Nephron (organoid): Measurements from ENCODE around the gene UVRAG.
A peak's percentile ranks its signal among the peaks of the same experiment; 100 is the strongest.

Experiments
- H3K27ac Mint-ChIP-seq, 3 experiments: 2 replicates each; pipeline ENCODE4 v1.8.0; 2020; ENCODE audit warnings: mixed read lengths in 3 of 3, mild to moderate bottlenecking in 2 of 3, moderate library complexity in 1 of 3
- H3K27me3 Mint-ChIP-seq: 2 replicates; pipeline ENCODE4 v1.8.0; 2021; ENCODE audit warnings: low read depth, mild to moderate bottlenecking, moderate library complexity, mixed read lengths
- H3K36me3 Mint-ChIP-seq: 2 replicates; pipeline ENCODE4 v1.8.0; 2020; ENCODE audit warnings: low read depth, mixed read lengths
- H3K4me1 Mint-ChIP-seq: 2 replicates; pipeline ENCODE4 v1.8.0; 2020; ENCODE audit warnings: mixed read lengths
- H3K4me3 Mint-ChIP-seq, 3 experiments: 2 replicates each; pipeline ENCODE4 v1.8.0; 2020; ENCODE audit warnings: mild to moderate bottlenecking in 3 of 3, mixed read lengths in 3 of 3, moderate library complexity in 2 of 3
- H3K9me3 Mint-ChIP-seq: 2 replicates; pipeline ENCODE4 v1.8.0; 2020; ENCODE audit warnings: mixed read lengths
- TF ChIP-seq, protein P1 (sequence below), 3 experiments: fragments of 200-600 bp; sonication (generic); IDR thresholded peaks; one replicate each; pipeline ENCODE4 v1.5.0; 2021; ENCODE audit warnings: antibody characterized with exemption in 3 of 3; ENCODE audit not compliant: unreplicated experiment in 3 of 3

Gene UVRAG

DNA sequence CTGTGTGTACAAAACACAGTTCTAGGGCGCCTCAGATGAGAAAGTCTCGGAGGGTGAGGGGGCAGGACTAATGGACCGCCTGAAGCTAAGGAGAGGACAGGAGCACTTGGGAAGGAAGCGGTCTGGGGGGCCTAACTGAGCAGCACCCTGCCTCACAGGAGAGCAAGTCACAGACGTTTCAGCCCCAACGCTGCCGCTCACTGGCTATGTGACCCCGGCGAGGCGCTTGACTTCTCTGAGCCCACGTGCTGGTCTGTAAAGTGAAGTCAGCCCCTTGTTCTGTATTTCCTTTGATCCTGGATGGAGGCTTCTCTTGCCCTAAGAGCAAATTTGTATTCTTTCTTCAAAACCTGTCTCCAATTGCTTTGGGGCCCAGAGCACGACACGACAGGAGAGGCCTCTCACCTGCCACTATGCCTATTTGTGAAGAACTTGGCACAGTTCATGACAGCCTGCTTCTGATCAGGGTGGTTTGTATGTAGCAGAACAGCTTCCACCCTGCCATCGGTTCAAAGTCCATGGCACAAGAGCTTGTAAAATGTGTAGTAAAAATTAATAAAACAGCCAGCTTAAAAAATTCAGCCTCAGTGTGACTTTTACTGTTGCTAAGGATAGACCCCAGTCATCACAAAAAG is 332.2 kb downstream of the UVRAG start:
- Mint-ChIP-seq H3K27me3 (peaks cover 18% of the 10 kb centered on the region), H3K4me1 (peaks cover 21% of the 10 kb centered on the region), H3K4me3 (no peak overlapping the region), H3K9me3 (no peaks in the 10 kb centered on the region), H3K36me3 (peaks cover 9% of the 10 kb centered on the region), H3K27ac (no peak overlapping the region)
- TF ChIP-seq, protein P1, sequence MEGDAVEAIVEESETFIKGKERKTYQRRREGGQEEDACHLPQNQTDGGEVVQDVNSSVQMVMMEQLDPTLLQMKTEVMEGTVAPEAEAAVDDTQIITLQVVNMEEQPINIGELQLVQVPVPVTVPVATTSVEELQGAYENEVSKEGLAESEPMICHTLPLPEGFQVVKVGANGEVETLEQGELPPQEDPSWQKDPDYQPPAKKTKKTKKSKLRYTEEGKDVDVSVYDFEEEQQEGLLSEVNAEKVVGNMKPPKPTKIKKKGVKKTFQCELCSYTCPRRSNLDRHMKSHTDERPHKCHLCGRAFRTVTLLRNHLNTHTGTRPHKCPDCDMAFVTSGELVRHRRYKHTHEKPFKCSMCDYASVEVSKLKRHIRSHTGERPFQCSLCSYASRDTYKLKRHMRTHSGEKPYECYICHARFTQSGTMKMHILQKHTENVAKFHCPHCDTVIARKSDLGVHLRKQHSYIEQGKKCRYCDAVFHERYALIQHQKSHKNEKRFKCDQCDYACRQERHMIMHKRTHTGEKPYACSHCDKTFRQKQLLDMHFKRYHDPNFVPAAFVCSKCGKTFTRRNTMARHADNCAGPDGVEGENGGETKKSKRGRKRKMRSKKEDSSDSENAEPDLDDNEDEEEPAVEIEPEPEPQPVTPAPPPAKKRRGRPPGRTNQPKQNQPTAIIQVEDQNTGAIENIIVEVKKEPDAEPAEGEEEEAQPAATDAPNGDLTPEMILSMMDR (IDR thresholded peaks at IDR 0.05; ENCODE audit: unreplicated experiment in 3 of 3) = no peak

DNA sequence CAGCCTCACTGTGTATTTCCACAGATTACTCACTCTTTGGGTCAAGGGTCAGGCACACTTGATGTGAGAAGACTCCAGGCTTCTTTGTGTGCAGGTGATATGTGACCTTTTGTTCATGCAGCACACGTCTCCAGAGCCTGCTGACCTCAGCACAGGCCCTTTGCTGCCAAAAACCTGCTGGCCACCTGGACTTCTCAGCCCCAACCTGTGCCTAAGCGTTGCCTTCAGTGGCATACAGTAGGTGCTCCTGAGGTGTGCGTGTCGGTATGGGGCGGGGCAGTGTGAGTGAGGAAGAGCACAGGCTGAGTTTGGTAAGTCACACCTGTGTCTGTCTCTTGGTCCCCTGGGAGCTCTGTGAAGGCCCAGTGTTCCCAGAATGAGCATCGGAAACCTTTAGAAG is 333.2 kb downstream of the UVRAG start:
- Mint-ChIP-seq H3K9me3 (no peaks in the 10 kb centered on the region), H3K4me3 (no peak overlapping the region), H3K36me3 (no peaks in the 10 kb centered on the region), H3K4me1 (peaks cover 21% of the 10 kb centered on the region), H3K27me3 (peaks cover 27% of the 10 kb centered on the region), H3K27ac (no peak overlapping the region)
- TF ChIP-seq, protein P1 (IDR thresholded peaks at IDR 0.05; ENCODE audit: unreplicated experiment in 3 of 3) = no peak

DNA sequence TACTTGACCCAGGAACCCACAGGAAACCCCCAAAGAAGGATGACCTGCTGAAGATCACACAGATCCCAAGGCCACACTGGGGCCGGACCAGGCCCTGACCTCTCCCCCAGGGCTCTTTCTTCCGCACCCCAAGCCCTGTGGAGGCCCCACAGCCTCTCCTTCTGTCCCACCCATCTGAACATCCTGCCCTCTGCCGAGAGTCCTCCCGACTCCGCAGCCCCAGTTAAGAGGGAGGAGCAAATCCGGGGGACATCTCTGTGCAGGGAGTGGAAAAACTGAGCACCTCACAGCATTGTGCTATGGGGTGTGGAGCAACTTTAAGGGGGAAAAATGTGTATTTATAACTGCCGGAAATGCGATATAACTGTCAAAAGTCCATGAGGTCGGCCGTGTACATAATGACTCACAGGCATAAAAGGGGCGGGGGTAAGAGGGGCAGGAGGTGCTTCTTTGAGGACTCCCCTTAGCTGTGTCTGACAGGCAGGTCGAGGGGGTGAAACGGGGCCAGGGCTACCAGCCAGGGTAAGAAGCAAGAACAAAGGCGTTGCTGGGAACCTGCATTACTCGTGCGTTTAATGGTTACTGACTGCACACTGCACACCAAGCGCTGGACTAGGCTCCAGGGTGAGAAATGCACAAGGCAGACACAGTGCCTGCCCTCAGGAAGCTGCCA is 334.1 kb downstream of the UVRAG start:
- TF ChIP-seq, protein P1 (IDR thresholded peaks at IDR 0.05; ENCODE audit: unreplicated experiment in 3 of 3) = no peak
- peaks cover 36% of the 10 kb centered on the region for H3K27me3 Mint-ChIP-seq
- no peak overlapping the region for H3K4me3 Mint-ChIP-seq
- no peaks in the 10 kb centered on the region for H3K9me3 Mint-ChIP-seq
- no peaks in the 10 kb centered on the region for H3K36me3 Mint-ChIP-seq
- H3K4me1 Mint-ChIP-seq = peaks cover 24% of the 10 kb centered on the region
- no peak overlapping the region for H3K27ac Mint-ChIP-seq

DNA sequence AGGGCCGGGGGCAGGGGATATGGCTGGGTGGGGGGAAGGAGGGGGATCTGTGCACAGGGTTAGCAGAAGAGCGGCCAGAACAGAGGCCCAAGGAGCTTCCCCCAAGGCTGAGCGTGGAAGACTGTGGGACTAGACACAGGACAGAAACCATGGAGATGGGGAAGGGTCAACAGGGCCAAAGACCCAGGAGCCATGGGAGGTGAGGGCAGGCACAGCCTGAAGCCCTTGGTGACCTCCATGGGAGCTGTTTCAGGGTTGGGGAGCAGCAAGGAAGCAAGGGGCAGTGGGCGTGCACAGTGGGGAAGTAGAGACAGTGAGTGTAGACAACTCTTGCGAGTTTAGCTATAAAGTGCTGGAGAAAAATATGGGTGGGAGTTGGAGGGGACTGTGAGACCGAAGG is 334.7 kb downstream of the UVRAG start:
- TF ChIP-seq, protein P1 (IDR thresholded peaks at IDR 0.05; ENCODE audit: unreplicated experiment in 3 of 3) = no peak
- Mint-ChIP-seq H3K36me3 (no peaks in the 10 kb centered on the region), H3K27ac (no peak overlapping the region), H3K9me3 (no peaks in the 10 kb centered on the region), H3K27me3 (peaks cover 40% of the 10 kb centered on the region), H3K4me3 (no peak overlapping the region), H3K4me1 (peaks cover 24% of the 10 kb centered on the region)

DNA sequence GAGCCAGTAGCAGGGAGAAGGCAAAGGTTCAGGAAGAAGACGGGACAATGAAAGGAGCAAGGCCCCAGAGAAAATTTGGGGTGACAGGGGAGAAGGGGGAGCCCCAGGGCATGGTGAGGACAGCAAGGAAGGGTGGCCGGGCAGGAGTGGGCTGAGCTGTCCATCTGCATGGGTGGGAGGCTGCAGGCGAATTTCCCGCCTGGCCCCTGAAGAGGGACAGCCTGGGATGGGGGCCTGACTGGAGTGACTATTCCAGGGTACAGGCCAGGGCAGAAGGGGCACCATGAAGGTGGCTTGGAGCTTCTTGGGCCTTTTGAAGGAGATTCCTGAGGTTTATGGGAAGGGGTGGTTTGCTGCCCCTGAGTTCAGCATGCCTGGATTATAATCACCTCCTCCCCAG is 335.1 kb downstream of the UVRAG start:
- peaks cover 42% of the 10 kb centered on the region for H3K27me3 Mint-ChIP-seq
- H3K36me3 Mint-ChIP-seq = no peaks in the 10 kb centered on the region
- no peak overlapping the region for H3K4me3 Mint-ChIP-seq
- peaks cover 26% of the 10 kb centered on the region for H3K4me1 Mint-ChIP-seq
- H3K9me3 Mint-ChIP-seq = no peaks in the 10 kb centered on the region
- H3K27ac Mint-ChIP-seq = peak overlapping the region in 1 of 3 experiments; percentile 38
- TF ChIP-seq, protein P1 (IDR thresholded peaks at IDR 0.05; ENCODE audit: unreplicated experiment in 3 of 3) = no peak
